A549 (cell line): Measurements from ENCODE around the gene RAB8B. TPM values are rescaled to one million over a fixed set of nuclear protein-coding genes. Genes with fewer than 3 reads are reported as not detected.

Experiments used
- ATAC-seq, 2 experiments: fragments of 200-7000 bp in 1 of 2; fragments of >200 bp in 1 of 2; cut with Nextera tagmentation in 1 of 2; cut with Tn5 transposase in 1 of 2; 3 replicates each; pipeline versions ENCODE4 v1.8.0 to v1.9.1; 2018 to 2020; ENCODE audit warnings: mild to moderate bottlenecking in 1 of 2, moderate library complexity in 1 of 2
- CTCF ChIA-PET: fragments of 300-600 bp; sonication (Branson Sonifier 250); formaldehyde crosslinking; extraction: SDS; loops from one replicate; lab custom pipeline; 2021; ENCODE audit warnings: antibody characterized with exemption, inconsistent platforms; lab: Yijun Ruan, JAX
- POLR2A ChIA-PET: fragments of 350-600 bp; formaldehyde crosslinking; extraction: SDS; loops from one replicate; lab custom pipeline; 2021; ENCODE audit warnings: antibody characterized with exemption, inconsistent platforms; lab: Yijun Ruan, JAX
- DNase-seq, 2 experiments: peaks; one replicate each; pipeline versions ENCODE4 v3.0.0 to v3.0.0-alpha.2; 2011 to 2016; ENCODE audit warnings: low read depth in 1 of 2, low spot score in 1 of 2
- FAIRE-seq: peaks from 2 replicates; lab custom pipeline; 2011; peaks lifted over from hg19 to GRCh38; lab: Jason Lieb, UNC
- H3K27ac ChIP-seq, 2 experiments: fragments of >200 bp; sonication (Bioruptor Twin); formaldehyde crosslinking; 3 replicates each; pipeline ENCODE4 v1.5.1; 2016 to 2017
- H3K4me1 ChIP-seq: fragments of >200 bp; sonication (Bioruptor Twin); formaldehyde crosslinking; 3 replicates; pipeline ENCODE4 v1.6.1; 2016
- H3K4me2 ChIP-seq: fragments of >200 bp; sonication (Bioruptor Twin); formaldehyde crosslinking; 3 replicates; pipeline ENCODE4 v1.6.1; 2016
- H3K4me3 ChIP-seq: fragments of >200 bp; sonication (Bioruptor Twin); formaldehyde crosslinking; 3 replicates; pipeline ENCODE4 v1.5.1; 2016
- H3K9me3 ChIP-seq: fragments of >200 bp; sonication (Bioruptor Twin); formaldehyde crosslinking; 3 replicates; pipeline ENCODE4 v1.6.1; 2016
- ATOH8 ChIP-seq: fragments of 250-450 bp; sonication (Bioruptor Pico); IDR thresholded peaks from 2 replicates; pipeline ENCODE4 v1.5.0; 2020; ENCODE audit warnings: low read depth, mild to moderate bottlenecking, moderate library complexity
- CEBPB ChIP-seq, 2 experiments: fragments of >200 bp in 1 of 2; sonication (Bioruptor Twin) in 1 of 2; formaldehyde crosslinking in 1 of 2; IDR thresholded peaks; 2 replicates each; pipeline ENCODE4 v1.6.1; 2012 to 2016
- FOSB ChIP-seq: fragments of 250-450 bp; sonication (Bioruptor Pico); IDR thresholded peaks from 2 replicates; pipeline ENCODE4 v1.5.0; 2020; ENCODE audit warnings: mild to moderate bottlenecking, moderate library complexity
- FOXS1 ChIP-seq: fragments of 250-450 bp; sonication (Bioruptor Pico); IDR thresholded peaks from 2 replicates; pipeline ENCODE4 v1.5.0; 2020; ENCODE audit warnings: mild to moderate bottlenecking, moderate library complexity
- GATA3 ChIP-seq: IDR thresholded peaks from 2 replicates; pipeline ENCODE4 v1.6.1; 2012; ENCODE audit warnings: borderline replicate concordance
- HDAC2 ChIP-seq: fragments of 200-600 bp; sonication (generic); IDR thresholded peaks from 2 replicates; pipeline ENCODE4 v1.6.1; 2016
- HOXA7 ChIP-seq: fragments of 250-450 bp; sonication (Bioruptor Pico); IDR thresholded peaks from 2 replicates; pipeline ENCODE4 v1.5.0; 2020; ENCODE audit warnings: mild to moderate bottlenecking, moderate library complexity
- HOXB13 ChIP-seq: fragments of 250-450 bp; sonication (Bioruptor Pico); IDR thresholded peaks from 2 replicates; pipeline ENCODE4 v1.5.0; 2020; ENCODE audit warnings: low read depth, mild to moderate bottlenecking, moderate library complexity
- HOXB5 ChIP-seq: fragments of 250-450 bp; sonication (Bioruptor Pico); IDR thresholded peaks from 2 replicates; pipeline ENCODE4 v1.5.0; 2020; ENCODE audit warnings: mild to moderate bottlenecking, moderate library complexity
- JUN ChIP-seq, 2 experiments: fragments of >200 bp; sonication (Bioruptor Twin); formaldehyde crosslinking; IDR thresholded peaks; 2 replicates in 1 of 2; 3 replicates in 1 of 2; pipeline ENCODE4 v1.6.1; 2016 to 2017
- JUNB ChIP-seq: fragments of >200 bp; sonication (Bioruptor Twin); formaldehyde crosslinking; IDR thresholded peaks from 2 replicates; pipeline ENCODE4 v1.6.1; 2016
- KDM1A ChIP-seq: fragments of 200-600 bp; sonication (generic); IDR thresholded peaks from 2 replicates; pipeline ENCODE4 v1.6.1; 2016; ENCODE audit warnings: low read depth, mild to moderate bottlenecking
- MAX ChIP-seq: IDR thresholded peaks from 2 replicates; pipeline ENCODE4 v1.6.1; 2012
- NPAS2 ChIP-seq: fragments of 250-450 bp; sonication (Bioruptor Pico); IDR thresholded peaks from 2 replicates; pipeline ENCODE4 v1.8.0; 2022; ENCODE audit warnings: mild to moderate bottlenecking, moderate library complexity, borderline replicate concordance
- NR3C1 ChIP-seq: fragments of >200 bp; sonication (Bioruptor Twin); formaldehyde crosslinking; IDR thresholded peaks from 3 replicates; pipeline ENCODE4 v1.6.1; 2017
- PBX3 ChIP-seq: IDR thresholded peaks from 2 replicates; pipeline ENCODE4 v1.6.1; 2012
- PHF8 ChIP-seq: fragments of 200-600 bp; sonication (generic); IDR thresholded peaks from 2 replicates; pipeline ENCODE4 v1.6.1; 2016; ENCODE audit warnings: low read depth, mild to moderate bottlenecking, antibody characterized with exemption, moderate library complexity, borderline replicate concordance
- POLR2AphosphoS2 ChIP-seq: conservative IDR thresholded peaks from 2 replicates; pipeline ENCODE4 v1.6.1; 2012; ENCODE audit warnings: low read length, improper control_type of control experiment, inconsistent platforms
- RAD21 ChIP-seq, 2 experiments: fragments of >200 bp in 1 of 2; sonication (Bioruptor Twin) in 1 of 2; formaldehyde crosslinking in 1 of 2; IDR thresholded peaks in 1 of 2; conservative IDR thresholded peaks in 1 of 2; 2 replicates in 1 of 2; 3 replicates in 1 of 2; pipeline ENCODE4 v1.6.1; 2012 to 2018; ENCODE audit warnings: inconsistent platforms in 1 of 2
- RFX5 ChIP-seq: fragments of 450-650 bp; IDR thresholded peaks from 2 replicates; pipeline ENCODE4 v1.7.1; 2014; ENCODE audit warnings: antibody characterized with exemption, mild to moderate bottlenecking, moderate library complexity
- ZFP36 ChIP-seq: fragments of 450-650 bp; IDR thresholded peaks from 2 replicates; pipeline ENCODE4 v1.6.1; 2014; ENCODE audit warnings: borderline replicate concordance; ENCODE audit not compliant: partially characterized antibody
- ZNF302 ChIP-seq: fragments of 250-450 bp; sonication (Bioruptor Pico); IDR thresholded peaks from 2 replicates; pipeline ENCODE4 v1.9.0; 2021; ENCODE audit warnings: inconsistent platforms, mild to moderate bottlenecking, moderate library complexity
- ZSCAN20 ChIP-seq: fragments of 250-450 bp; sonication (Bioruptor Pico); IDR thresholded peaks from 2 replicates; pipeline ENCODE4 v1.8.0; 2022; ENCODE audit warnings: mild to moderate bottlenecking, moderate library complexity
- WGBS: methylation state at CpG from one replicate; pipeline ENCODE4 v1.1.6; 2017; ENCODE audit errors: missing lambda C conversion rate; 5-methylcytosine and 5-hydroxymethylcytosine counted together
- polyA plus RNA-seq, 4 experiments: library from polyadenylated mRNA; depleted of rRNA in 3 of 4; stranded (reverse); fragments of >200 nt; fragmentation: RNase III in 1 of 4; extraction: RNeasy Plus Mini Kit Qiagen cat#74134 plus additional on column Dnase treatment in 1 of 4; gene quantifications; 2 replicates in 3 of 4; 3 replicates in 1 of 4; pipeline ENCODE4 v1.2.3, GENCODE V29; 2011 to 2017
- TF ChIP-seq, protein P1 (sequence below): fragments of >200 bp; sonication (Bioruptor Twin); formaldehyde crosslinking; IDR thresholded peaks from 3 replicates; pipeline ENCODE4 v1.6.1; 2016
- TF ChIP-seq, protein P2 (sequence below): fragments of 450-650 bp; IDR thresholded peaks from 2 replicates; pipeline ENCODE4 v1.6.1; 2014; ENCODE audit warnings: antibody characterized with exemption

RAB8B gene
- polyA plus RNA-seq, 2 of the 4 experiments (the other 2 are of a cell fraction) = 21.5 to 41.4 TPM

GRCh38 chr15:63306492-63307073 is 117.2 kb downstream of the RAB8B start:
- Histone ChIP-seq H3K9me3 (no peaks in the 10 kb centered on the region), H3K4me3 (no peak overlapping the region), H3K4me1 (no peaks in the 10 kb centered on the region), H3K4me2 (no peak overlapping the region), H3K27ac (no peak overlapping the region)
- TF ChIP-seq, protein P1, sequence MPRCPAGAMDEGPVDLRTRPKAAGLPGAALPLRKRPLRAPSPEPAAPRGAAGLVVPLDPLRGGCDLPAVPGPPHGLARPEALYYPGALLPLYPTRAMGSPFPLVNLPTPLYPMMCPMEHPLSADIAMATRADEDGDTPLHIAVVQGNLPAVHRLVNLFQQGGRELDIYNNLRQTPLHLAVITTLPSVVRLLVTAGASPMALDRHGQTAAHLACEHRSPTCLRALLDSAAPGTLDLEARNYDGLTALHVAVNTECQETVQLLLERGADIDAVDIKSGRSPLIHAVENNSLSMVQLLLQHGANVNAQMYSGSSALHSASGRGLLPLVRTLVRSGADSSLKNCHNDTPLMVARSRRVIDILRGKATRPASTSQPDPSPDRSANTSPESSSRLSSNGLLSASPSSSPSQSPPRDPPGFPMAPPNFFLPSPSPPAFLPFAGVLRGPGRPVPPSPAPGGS = no peak
- TF ChIP-seq CEBPB (IDR thresholded peaks at IDR 0.05) = 0 out of 4 replicates have a peak, but pooled peaks have one; percentile 6 to 23
- 90% methylated on average over 5 of the region's 5 CpGs for WGBS
- ChIA-PET POLR2A (no interaction called here), CTCF (interaction anchor here (1.3 to 7.6 kb wide), 2 partner anchors 16 to 294 kb away, joined by 3 to 51 read pairs; no protein-coding TSS in a partner anchor)
- ATAC-seq (no peak), DNase-seq (no peak), FAIRE-seq (peak; percentile 13)

DNA sequence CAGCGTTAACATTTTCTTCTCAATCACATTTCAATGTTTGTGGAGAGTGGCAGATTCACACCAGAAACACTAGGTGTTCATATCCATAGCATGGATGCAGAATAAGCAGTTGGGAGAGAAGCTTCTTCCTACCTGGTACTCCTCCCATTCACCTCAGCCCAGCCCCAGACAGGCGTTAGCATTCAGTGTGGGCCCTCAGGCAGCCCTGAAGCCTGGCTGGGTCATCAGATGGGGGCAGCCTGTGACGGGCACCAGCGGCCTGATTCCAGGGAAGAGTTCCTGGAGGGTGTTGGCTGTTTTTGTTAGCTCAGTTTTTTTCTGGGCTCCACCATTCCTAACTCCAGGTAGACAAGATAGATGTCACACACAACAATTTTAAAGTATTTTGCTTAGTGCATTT is 119.1 kb downstream of the RAB8B start:
- ChIA-PET POLR2A (no interaction called here), CTCF (interaction anchor here (1.0 to 7.6 kb wide), 4 partner anchors 11 to 286 kb away, joined by 3 to 51 read pairs (median 6); no protein-coding TSS in a partner anchor)
- Histone ChIP-seq H3K27ac (no peak overlapping the region), H3K4me1 (no peaks in the 10 kb centered on the region), H3K4me3 (no peak overlapping the region), H3K4me2 (no peak overlapping the region), H3K9me3 (no peaks in the 10 kb centered on the region)
- DNase-seq (no peak), FAIRE-seq (no peak), ATAC-seq (no peak)
- 83% methylated on average over 4 of the region's 4 CpGs for WGBS
- TF ChIP-seq NR3C1 = no peak
- TF ChIP-seq NPAS2 (CRISPR knock-in tag) = no peak
- no peak for TF ChIP-seq RFX5
- TF ChIP-seq ZSCAN20 = no peak

DNA sequence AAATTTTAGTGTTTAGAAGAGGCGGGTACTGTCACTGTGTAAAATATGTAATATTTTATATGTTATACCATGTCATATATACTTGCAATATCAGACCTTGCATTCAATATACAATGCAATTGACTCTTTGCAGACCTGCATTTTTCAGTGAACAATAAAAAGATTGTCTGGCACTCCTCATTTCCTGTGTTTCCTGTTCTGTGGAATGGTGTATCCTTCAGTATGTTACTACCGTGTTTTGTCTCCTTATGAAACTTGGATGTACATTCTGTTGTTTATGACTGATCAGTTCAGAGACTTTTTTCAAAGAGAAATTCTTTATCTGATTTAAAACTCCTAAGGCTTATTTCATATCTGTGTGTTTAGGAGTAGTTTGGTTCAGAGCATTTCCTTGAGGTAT is 119.5 kb downstream of the RAB8B start:
- no peak overlapping the region for H3K4me2 ChIP-seq
- no peak overlapping the region for H3K4me3 ChIP-seq
- no peaks in the 10 kb centered on the region for H3K9me3 ChIP-seq
- FAIRE-seq (no peak), DNase-seq (no peak), ATAC-seq (no peak)
- no peak overlapping the region for H3K27ac ChIP-seq
- 88% methylated on average over 2 of the region's 2 CpGs for WGBS
- H3K4me1 ChIP-seq = no peaks in the 10 kb centered on the region
- TF ChIP-seq, protein P2, sequence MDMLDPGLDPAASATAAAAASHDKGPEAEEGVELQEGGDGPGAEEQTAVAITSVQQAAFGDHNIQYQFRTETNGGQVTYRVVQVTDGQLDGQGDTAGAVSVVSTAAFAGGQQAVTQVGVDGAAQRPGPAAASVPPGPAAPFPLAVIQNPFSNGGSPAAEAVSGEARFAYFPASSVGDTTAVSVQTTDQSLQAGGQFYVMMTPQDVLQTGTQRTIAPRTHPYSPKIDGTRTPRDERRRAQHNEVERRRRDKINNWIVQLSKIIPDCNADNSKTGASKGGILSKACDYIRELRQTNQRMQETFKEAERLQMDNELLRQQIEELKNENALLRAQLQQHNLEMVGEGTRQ = no peak
- TF ChIP-seq ATOH8 (CRISPR knock-in tag) (no peak), JUN (IDR thresholded peaks at IDR 0.05) (no peak), HOXB13 (no peak), MAX (no peak), PHF8 (no peak), HOXB5 (CRISPR knock-in tag) (no peak), POLR2AphosphoS2 (no peak), KDM1A (no peak), HDAC2 (no peak)
- CTCF ChIA-PET = interaction anchor here (1.3 to 7.6 kb wide), 3 partner anchors 11 to 94 kb away, joined by 4 to 51 read pairs (median 7); no protein-coding TSS in a partner anchor
- POLR2A ChIA-PET = no interaction called here

GRCh38 chr15:63310646-63311045 is 121.2 kb downstream of the RAB8B start:
- Histone ChIP-seq H3K27ac (no peak overlapping the region), H3K4me1 (no peaks in the 10 kb centered on the region), H3K4me3 (no peak overlapping the region), H3K4me2 (no peak overlapping the region), H3K9me3 (no peaks in the 10 kb centered on the region)
- DNase-seq (no peak), FAIRE-seq (peak; percentile 43), ATAC-seq (no peak)
- ChIA-PET POLR2A (no interaction called here), CTCF (interaction anchor here (1.0 to 1.1 kb wide), 2 partner anchors 8 to 18 kb away, joined by 3 to 4 read pairs; no protein-coding TSS in a partner anchor)
- WGBS = 89% methylated on average over 3 of the region's 3 CpGs
- no peak for TF ChIP-seq JUNB
- no peak for TF ChIP-seq ZFP36
- no peak for TF ChIP-seq HOXA7 (CRISPR knock-in tag)
- no peak for TF ChIP-seq HOXB5 (CRISPR knock-in tag)
- TF ChIP-seq RAD21 (conservative IDR thresholded peaks at IDR 0.05 in 1 of 2, IDR thresholded peaks at IDR 0.05 in 1 of 2) = no peak
- TF ChIP-seq MAX = no peak
- TF ChIP-seq ZNF302 (CRISPR knock-in tag) = no peak
- no peak for TF ChIP-seq GATA3
- no peak for TF ChIP-seq ATOH8 (CRISPR knock-in tag)
- no peak for TF ChIP-seq FOSB (CRISPR knock-in tag)
- no peak for TF ChIP-seq PBX3
- TF ChIP-seq NPAS2 (CRISPR knock-in tag) = no peak
- TF ChIP-seq FOXS1 (CRISPR knock-in tag) = no peak
